GM18526 (cell line): ENCODE data around the gene SERPINI1.
A peak's percentile ranks its signal among the peaks of the same experiment; 100 is the strongest.

Experiments used
- POLR2A ChIP-seq: IDR thresholded peaks from 3 replicates; pipeline ENCODE4 v1.6.1; 2011; ENCODE audit not compliant: insufficient read length; ENCODE audit errors: extremely low read depth

SERPINI1 gene

DNA sequence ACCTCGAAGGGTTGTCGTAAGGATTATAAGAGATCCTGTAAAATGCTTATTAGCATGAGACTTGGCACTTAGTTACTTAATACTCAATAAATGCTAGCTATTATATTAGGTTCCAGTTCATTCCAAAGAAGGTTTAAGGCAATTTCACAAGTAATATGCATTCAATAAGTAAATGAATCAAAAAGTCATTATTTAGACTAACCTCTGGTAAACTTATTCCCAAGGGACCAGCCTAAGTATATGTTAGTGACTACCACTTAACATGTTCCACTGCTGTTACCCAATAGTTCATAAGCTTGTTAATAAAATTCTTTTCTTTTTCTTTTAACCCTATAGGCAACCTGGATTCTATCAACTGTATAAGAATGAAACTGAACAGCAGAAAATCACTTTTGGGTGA, 5.9 kb upstream of the SERPINI1 start:
- no peak for TF ChIP-seq POLR2A

DNA sequence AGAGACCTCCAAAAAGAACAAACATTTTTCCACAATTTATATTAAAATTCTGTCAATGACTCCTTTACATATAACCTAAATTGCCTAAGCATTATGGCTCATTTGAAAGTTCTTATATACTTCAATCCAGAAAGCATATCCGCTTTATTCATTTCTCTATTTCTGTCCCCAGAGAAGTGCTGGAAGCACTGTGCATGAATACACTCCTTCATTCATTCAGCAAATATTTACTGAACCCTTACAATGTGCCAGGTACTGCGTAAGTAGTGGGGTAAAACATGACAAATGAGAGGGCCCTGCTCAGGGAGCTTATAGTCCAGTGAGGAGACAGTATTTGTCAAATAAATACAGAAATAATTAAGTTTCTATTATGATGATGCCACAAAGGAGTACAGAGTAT, 4.1 kb upstream of the SERPINI1 start:
- no peak for TF ChIP-seq POLR2A

- TF ChIP-seq POLR2A: no peak
Observed at GRCh38 chr3:167732313-167733065, 3.0 kb upstream of the SERPINI1 start.

- TF ChIP-seq POLR2A: no peak
Observed at GRCh38 chr3:167733961-167734497, 1.5 kb upstream of the SERPINI1 start.

DNA sequence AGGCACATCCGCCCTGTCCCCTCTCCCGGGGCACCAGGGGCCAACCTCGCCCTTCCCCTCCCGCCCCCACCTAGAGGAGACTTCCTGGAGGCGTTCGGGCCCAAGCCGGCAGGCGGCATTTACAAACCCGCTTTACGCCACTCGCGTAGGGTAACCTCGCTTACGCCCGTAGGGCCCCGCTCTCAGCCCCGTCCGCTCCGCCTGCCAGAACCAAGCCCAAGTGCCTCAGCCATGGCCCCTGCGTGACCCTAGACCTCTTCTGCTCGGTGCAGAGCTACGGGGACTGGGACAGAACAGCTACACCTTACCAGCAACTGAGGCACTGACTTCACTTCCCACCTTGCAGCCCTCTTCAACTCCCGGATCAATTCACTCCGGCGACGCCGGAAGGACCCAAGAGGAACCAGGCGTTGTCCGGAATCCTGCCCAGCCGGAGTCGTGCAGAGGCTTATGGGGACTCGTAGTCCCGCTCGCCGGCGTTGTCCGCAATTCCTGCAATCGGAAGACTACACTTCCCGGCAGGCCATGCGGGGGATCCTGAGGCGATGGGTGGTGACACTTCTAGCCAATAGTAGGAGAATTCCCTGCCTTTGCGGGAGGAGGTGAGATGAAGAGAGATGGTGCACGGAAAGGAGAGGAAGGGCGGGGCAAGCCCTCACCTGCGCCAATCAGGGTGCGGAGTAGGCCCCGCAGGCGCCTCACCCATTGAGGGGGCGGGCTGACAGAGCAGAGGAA, 856 bp upstream of the SERPINI1 start, which contains the start of gene PDCD10:
TSS of gene PDCD10 (minus strand) at position 395 of the 735 bp plus-strand sequence. CDS start 14,735 bp downstream, outside the sequence.
- peak; percentile 77 for TF ChIP-seq POLR2A

GRCh38 chr3:167736264-167736787, 805 bp downstream of the SERPINI1 start:
- no peak for TF ChIP-seq POLR2A

DNA sequence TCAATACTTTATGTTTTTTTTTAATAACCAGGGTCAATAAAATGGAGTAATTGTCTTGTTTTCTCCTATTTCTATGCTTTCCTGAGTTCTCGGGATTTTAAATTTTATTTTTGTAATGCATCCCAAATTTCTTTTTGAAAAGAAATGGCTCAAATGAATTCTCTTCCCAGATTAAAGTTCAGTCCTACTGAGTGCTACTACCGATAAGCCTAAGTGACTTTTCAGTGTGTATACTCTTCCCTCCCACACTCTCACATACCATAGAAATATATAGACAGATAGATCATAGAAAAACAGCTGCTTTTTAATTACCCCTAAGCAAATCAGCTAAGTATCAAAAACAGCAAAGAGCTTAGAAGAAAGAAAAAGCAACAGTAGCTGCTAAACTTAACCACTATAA, 1.5 kb downstream of the SERPINI1 start:
- no peak for TF ChIP-seq POLR2A

GRCh38 chr3:167738037-167738436, 2.5 kb downstream of the SERPINI1 start:
- TF ChIP-seq POLR2A: no peak

DNA sequence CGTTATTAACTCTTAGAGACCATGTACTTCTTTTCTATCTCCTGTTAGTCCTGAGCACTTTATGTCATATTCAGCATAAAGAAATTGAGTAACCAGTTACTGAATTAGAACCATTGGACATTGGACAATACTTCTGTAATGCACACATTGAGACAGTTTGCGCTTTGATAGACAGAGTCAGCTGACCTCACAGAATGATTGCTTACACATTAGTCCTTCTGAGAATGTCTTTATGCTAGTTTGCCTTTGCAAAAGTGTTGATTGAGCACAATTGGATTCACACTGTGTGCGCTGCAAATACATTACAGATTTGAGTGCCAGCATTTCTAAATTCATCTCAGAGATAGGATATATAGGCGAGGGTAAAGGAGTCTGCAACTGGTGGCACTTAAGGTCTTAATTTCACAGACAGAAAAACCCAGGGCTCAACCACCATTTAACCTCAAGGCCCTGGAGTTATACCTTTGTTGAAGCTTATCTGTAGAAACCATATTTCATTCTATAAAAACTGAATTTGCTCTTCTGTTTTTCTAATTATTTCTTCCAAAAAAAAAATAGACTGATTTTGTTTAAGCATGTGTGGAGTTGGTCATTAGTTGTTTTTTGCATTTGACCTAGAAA, 3.8 kb downstream of the SERPINI1 start:
- no peak for TF ChIP-seq POLR2A

GRCh38 chr3:167740961-167741587, 5.6 kb downstream of the SERPINI1 start:
- no peak for TF ChIP-seq POLR2A

DNA sequence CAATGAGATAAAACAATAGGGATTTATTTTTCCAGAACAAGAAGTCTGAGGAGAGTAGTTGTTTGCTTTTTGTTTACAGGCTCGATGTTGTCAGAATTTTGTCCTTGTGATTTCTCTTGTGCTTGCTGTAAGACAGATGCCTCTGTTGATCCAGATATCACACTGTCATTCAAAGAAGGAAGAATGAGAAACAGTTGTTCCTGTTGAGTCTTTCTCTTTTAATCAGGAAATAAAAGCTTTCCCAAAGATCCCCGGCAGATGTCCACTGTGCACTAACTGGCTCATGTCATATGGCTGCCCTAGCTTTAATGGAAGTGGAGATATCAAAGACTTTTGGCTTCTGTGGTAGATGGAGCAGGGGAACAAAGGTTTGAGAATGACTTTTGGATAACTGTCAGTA, 6.8 kb downstream of the SERPINI1 start:
- TF ChIP-seq POLR2A: no peak

DNA sequence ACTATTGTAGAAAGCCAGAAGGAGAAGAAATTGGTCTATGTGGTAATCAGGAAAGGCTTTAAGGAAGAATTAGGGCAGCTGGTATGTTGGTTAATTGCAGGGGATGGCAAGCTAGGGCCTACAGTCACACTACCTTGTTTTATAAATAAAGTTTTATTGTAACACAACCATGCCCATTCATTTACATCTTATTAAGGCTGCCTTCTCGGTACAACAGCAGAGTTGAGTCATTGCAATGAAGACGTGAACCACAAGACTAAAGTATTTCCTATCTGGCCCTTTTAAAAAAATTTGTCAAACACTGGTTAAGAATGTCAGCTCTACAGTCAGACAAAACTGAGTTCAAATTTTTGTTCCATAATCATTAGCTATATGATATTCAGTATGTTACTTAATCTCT, 8.3 kb downstream of the SERPINI1 start:
- TF ChIP-seq POLR2A: no peak

DNA sequence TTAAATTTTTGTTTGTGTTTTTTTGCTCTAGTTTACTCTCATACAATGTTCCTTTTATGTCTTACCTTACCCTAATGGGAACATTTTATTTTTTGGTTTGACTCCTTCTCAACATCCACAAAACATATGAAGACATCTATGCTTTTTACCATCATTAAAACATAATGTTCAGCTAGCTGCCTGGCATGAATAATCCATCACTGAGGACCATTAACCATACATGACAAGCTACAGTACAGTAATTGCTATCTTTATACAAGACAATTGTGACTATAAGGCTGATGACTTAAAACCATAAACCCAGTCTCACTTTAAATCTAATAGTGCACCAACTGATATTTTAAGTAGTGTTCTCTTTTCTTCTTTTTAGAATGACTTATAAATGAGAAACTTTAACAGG, 13.7 kb downstream of the SERPINI1 start:
- no peak for TF ChIP-seq POLR2A

- TF ChIP-seq POLR2A: no peak
Observed at GRCh38 chr3:167749728-167750127, 14.2 kb downstream of the SERPINI1 start.

GRCh38 chr3:167750272-167750971, 14.9 kb downstream of the SERPINI1 start:
- no peak for TF ChIP-seq POLR2A

DNA sequence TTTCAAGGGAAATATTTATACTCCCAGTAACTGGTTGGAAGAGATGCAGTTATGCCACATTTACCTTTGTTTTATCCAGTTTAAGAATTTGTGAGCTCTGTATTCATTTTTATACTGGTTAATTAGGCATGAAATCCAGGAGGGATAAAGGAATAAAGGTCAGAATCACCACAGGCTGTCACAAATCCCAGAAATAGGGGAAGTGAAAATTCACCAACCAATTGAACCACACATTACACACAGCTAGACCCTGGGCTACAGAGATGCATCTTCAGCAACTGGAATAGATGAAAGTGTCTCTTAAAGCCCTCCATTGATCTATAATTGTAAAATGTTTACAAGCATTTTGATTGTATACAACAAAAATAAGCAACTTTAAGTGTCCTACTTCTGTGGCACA, 18.5 kb downstream of the SERPINI1 start:
- no peak for TF ChIP-seq POLR2A
